Kidney capillary endothelial cell (primary cell): ENCODE data around the gene MATN1.

Experiments used
- DNase-seq: peaks from one replicate; pipeline ENCODE4 v3.0.0-alpha.2; 2018; ENCODE audit warnings: low spot score

The MATN1 gene

GRCh38 chr1:30731806-30732276 is 8.5 kb upstream of the MATN1 start:
- no peak for DNase-seq

DNA sequence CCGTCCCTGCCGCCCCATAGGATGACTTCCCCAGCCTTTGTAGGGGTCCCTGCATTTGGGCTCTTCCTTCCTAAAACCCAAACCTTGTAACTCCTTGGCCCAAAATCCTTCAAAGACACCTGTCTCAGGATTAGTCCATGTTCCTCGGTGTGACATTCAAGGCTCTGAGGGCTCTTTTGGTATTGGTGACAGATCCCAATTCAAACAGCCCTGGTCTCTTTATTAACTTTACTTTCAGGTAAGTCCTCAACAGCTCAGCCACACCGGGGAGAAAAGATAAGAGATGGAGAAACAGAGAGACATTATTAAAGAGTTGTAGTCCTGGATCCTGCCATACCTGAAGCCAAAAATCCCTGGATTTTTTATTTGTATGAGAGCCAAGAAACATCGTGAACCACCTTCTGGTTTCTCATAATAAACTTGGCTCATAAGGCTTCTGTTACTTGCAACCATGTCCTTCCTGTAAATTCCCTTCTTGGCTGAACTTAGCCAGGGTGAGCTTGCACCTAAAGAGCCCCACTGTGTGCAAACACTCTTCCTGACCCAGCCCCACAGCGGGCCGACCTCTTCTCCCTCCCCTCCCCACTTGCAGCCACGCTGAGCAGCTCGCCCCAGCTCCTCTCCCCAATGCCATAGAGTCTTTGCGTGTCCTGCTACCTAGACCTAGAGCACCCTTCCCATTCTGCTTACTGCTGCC is 7.9 kb upstream of the MATN1 start:
- DNase-seq, result no peak

DNA sequence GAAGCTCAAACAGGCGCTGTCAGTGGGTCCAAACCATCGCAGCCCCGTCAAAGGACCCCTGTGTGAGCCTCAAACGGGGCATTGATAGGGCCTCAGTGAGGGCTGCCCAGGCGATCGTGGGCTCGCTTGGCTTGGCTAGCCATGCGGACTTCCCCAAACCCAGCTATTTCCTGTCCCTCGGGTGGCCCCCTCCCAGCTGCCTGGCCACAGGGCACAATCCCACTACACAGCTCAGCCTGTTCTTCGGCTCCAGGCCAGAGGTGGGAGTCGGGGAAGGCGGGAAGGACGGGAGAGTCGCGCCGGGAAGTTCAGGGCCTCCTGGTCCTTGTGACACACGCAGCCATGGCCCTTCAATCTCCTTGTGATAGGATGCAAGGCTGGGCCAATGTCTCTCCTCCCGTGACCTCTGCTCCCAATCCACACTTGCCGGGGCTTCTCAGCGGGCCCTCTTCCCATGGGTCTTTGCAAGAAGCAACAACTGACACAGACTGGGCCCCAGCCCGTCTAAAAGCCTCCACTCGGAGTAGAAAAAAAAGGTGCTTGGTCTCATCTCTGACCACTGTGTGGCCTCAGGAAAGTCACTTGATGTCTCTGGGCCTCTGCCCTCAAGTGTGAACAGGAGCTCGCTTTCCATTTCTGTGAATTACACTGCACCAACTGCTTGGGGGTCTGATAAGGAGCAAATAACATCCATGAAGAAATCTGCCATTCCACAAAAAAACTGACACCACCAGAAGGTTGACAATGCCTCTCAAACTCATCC is 7.1 kb upstream of the MATN1 start:
- DNase-seq, result no peak

- DNase-seq, result no peak
Measured at GRCh38 chr1:30729901-30730300, 6.5 kb upstream of the MATN1 start.

- no peak for DNase-seq
Measured at GRCh38 chr1:30728832-30729638, 5.7 kb upstream of the MATN1 start.

GRCh38 chr1:30728340-30728739 is 5.0 kb upstream of the MATN1 start:
- DNase-seq, result no peak

DNA sequence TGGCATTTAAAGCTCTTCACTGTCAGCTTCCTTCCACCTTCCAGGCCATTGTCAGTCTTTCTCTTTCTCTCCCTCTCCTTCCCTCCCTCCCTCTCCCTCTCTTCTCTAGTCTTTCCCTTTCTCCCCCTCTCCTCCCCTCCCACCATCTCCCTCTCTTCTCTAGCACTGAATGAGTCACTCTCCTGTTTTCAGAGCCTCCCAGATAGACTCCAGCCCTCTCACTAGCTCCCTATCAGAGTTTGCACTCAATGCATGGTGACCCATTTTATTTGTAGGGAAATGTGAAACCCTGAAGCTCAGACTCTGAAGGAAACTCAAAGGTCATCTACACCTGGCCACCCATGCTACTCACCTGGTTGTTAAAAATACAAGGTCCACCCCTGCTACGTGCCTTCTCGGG is 4.4 kb upstream of the MATN1 start:
- DNase-seq, result no peak

DNA sequence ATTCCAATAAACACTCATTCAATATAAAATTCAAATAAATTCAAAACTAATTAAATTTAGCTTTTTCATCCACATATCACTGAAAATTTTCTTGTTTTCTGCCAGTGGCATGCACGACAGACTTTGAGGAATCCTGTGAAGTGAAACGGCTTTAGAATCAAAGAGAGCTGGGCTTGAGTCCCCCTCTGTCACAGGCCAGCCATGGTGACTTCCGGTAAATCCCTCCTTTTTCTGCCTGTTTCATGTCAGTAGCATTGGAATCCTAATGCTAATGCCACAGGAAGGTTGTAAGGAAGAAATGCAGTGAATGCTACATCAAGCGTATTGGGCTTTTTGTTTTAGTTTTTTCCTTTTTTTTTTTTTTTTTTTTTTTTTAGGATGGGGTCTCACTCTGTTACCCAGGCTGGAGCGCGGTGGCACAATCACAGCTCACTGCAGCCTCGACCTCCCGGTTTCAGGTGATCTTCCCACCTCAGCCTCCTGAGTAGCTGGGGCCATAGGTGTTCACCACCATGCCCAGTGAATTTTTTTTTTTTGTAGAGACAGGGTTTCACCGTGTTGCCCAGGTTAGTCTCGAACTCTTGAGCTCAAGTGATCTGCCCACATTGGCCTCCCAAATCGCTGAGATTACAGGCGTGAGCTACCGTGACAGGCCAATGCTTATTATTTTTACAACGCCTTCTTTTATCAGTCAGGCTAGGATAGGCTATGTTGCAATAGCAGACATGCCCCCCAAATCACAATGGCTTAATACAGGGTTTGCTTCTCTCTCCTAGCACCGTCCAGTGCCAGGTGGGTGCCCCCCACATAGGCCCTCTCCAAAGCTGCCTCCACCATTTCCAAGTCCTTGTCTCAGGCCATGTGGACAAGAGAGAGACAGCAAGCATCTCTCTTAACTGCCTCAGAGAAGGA is 3.6 kb upstream of the MATN1 start:
- DNase-seq, result no peak

DNA sequence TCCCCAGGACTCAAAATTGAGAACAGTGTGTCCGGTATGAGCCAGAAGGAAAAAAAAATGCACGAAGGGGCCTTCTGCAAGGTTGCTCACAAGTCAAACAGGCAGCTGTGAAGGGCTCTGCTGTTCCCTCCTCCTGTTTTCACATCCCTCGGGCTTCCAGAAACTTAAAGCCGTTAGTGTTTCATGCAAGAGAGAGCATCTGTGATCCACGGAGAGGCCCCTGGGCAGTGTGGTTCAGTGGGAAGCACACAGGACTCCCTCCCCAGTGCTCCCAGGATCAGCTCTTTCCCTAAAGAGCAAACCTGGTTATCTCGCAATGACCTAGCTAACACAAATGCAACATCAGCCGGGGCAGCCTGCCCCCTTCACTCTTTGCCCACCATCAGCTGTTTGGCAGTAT is 2.9 kb upstream of the MATN1 start:
- DNase-seq, result no peak

- DNase-seq, result no peak
Measured at GRCh38 chr1:30725450-30726095, 2.2 kb upstream of the MATN1 start.

GRCh38 chr1:30724655-30725421 is 1.5 kb upstream of the MATN1 start:
- DNase-seq, result no peak

DNA sequence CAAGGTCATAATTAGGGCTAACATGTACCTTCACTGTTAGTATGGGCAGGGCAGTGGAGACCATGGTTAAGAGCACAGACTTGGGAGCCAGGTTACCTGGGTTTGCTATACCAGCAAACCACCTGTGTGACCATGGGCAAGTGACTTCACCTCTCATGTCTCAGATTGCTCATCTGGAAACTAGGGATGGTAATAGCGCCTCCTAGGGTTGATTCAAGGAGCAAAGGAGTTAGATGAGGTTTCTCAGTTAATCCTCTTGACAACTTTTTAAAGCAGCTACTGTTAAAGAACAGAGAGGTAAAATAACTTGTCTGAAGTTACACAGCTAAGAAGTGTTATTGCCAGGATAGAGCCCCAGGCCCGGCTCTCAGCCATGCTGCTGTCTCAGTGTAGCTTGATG is 790 bp upstream of the MATN1 start:
- no peak for DNase-seq

DNA sequence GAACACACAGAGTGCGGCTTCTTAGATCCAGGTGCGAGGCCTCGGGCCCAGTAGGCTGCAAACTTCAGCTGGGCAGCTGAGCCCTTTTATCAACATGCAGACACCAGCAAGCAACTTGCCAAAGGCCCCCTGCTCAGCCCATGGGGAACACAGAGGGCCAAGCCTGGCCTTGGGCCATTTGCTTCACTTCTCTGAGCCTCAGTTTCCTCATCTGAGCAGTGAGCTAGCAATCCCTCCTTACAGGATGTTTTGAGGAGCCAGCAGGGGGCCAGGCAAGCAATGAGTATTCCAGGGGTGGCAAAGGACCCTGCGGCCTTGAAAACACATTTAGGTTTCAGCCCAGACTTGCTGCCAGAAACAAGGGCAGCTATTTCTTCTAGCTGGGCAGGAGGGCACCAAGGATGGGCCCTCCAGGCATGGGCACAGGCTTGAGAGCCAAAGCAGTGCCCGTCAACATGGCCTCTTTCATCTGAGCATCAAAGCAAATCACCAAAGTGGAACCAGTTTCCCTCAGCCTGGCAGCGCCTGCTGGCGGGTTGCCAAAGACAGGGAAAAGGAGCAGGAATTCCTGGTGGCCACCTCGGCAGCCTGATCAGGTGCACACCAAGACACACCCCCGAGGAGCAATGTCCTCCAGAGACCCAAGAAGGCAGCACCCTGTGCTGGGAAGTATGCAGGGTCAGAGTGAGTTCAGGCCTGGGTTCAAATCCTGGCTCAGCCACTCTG is 1.4 kb downstream of the MATN1 start:
- DNase-seq, result no peak

GRCh38 chr1:30721341-30721793 is 2.0 kb downstream of the MATN1 start:
- no peak for DNase-seq

GRCh38 chr1:30720271-30721223 is 2.8 kb downstream of the MATN1 start:
- DNase-seq, result no peak

DNA sequence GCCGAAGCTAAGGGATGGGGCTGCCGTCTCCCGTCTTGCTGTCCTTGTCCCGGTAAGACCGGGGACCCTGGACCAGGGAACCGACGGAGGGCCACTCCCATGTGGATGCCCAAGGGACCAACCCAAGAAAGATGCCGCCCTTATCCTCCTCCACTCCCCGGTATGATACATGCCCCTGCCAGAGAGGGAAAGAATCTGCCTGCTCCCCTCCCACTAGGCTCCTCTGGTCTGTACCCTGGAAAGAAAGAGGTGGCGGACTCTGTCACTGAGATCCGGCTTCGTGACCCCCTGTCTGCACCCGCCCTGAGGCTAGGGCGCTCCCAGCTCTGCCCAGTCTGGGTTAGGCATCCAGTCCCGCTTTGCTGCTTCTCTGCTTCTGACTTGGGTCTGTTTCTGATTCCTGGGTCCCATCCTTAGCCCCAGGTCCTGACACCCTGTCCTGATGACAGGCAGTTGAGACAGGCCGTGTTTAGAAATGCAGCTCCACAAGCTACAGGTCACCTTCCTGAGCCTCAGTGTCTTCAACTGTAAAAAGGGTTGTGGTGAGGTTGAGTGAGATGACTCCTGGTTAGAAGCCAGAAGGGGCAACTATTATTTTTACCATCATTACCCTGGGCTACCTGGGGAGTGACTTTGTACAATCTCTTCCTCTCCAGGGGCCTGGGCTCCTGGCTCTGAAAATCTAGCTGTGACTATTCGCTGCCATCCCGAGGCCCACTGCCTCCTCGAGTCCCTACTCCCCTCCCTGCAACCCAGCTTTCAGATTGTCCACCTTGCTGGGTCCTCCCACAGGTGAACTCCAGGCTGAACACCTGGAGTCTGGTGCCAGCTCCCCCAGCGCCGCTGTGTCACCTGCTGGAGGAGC is 3.7 kb downstream of the MATN1 start:
- DNase-seq, result no peak

DNA sequence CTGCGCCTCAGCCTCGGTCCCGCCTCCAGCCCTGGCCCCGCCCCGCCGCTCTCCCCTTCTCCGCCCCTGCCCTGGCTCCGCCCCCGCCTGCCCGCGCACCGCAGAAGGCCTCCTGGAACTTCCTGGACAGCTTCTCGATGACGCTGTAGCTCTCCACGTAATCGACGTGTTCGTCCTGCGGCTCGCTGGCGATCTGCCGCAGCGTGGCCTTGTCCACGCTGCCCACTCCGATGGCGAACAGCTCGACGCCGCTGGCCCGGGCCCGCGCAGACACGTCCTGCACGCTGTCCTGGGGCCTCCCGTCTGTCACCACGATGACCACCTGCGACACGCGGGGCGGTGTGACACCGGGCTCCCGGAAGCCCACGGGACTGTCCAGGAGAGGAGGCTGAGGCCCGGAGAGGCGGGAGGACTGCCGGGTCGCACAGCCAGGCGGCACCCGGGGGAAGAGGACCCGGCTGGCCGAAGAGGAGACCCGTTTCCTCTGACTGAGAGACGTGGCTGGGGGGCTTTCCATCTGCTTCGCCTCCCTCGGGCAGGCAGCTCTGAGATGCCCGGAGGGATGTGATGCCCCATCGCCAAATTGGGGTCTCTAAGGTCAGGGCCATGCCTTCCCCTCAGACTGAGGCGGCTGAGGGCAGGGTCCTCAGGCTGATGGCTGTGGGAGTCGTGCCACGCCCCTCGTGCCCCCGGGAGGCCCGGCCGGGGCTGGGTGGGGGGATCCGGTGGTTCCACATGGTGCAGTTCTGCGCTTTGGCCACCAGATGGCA is 4.6 kb downstream of the MATN1 start:
- DNase-seq, result peak; percentile 52
